Lower leg skin (tissue), 4 donors: ENCODE measurements around the gene SLC41A3. TPM values are rescaled to one million over a fixed set of nuclear protein-coding genes. Genes with fewer than 3 reads are reported as not detected.

ENCODE experiments used
- DNase-seq, 2 donors: peaks; one replicate each; pipeline ENCODE4 v3.0.0-alpha.2; 2019; ENCODE audit warnings: low spot score in 2 of 2
- H3K4me3 ChIP-seq: fragments of 200-600 bp; sonication (generic); 2 replicates; pipeline ENCODE4 v1.5.1; 2017; ENCODE audit warnings: mild to moderate bottlenecking, low read depth; ENCODE audit not compliant: poor library complexity, severe bottlenecking
- CTCF ChIP-seq, 3 donors: fragments of 450-650 bp; IDR thresholded peaks; one replicate each; pipeline ENCODE4 v1.5.1; 2016; ENCODE audit warnings: antibody characterized with exemption in 3 of 3, mild to moderate bottlenecking in 3 of 3, moderate library complexity in 2 of 3
- POLR2A ChIP-seq, 2 donors: fragments of 450-650 bp; IDR thresholded peaks; one replicate each; pipeline ENCODE4 v1.6.1; 2016 to 2017; ENCODE audit warnings: antibody characterized with exemption in 2 of 2, mild to moderate bottlenecking in 1 of 2, moderate library complexity in 1 of 2
- WGBS, 2 donors: methylation state at CpG; one replicate each; pipeline ENCODE4 v1.1.5; 2018; 5-methylcytosine and 5-hydroxymethylcytosine counted together
- intact Hi-C: fragments of 100-400 bp; cut with DNase I; formaldehyde crosslinking; loops from one replicate; pipeline ENCODE4 v1.15.0; 2023; ENCODE audit warnings: low total_unique reads
- total RNA-seq, 4 donors: library from RNA; depleted of rRNA; stranded (reverse); fragments of >200 nt; gene quantifications; one replicate each; pipeline ENCODE4 v1.1.0, GENCODE V29; 2016

Gene SLC41A3
- total RNA-seq, 4 donors from 2014 or later: 31.6 to 41.1 (median 37.3) TPM

- TF ChIP-seq POLR2A (IDR thresholded peaks at IDR 0.05): no peak
- TF ChIP-seq CTCF (IDR thresholded peaks at IDR 0.05): no peak
- peak in 1 of 2 donors; percentile 80 for DNase-seq
- WGBS, 2 donors: 85 to 90% methylated on average over 11 of the region's 11 CpGs
- no peak overlapping the region for H3K4me3 ChIP-seq
- intact Hi-C loops: loop anchor here (5.0 kb wide), 1 partner anchor 696 kb away; no protein-coding TSS in a partner anchor
These were observed 34.7 kb upstream of the SLC41A3 start for GRCh38 chr3:126118591-126118990.

GRCh38 chr3:126117786-126118185 is 33.9 kb upstream of the SLC41A3 start:
- DNase-seq: no peak
- no peak for TF ChIP-seq POLR2A (IDR thresholded peaks at IDR 0.05)
- no peak for TF ChIP-seq CTCF (IDR thresholded peaks at IDR 0.05)
- 62 to 75% methylated on average over 9 of the region's 9 CpGs for WGBS, 2 donors
- H3K4me3 ChIP-seq: no peak overlapping the region
- intact Hi-C loops: loop anchor here (5.0 kb wide), 1 partner anchor 695 kb away; no protein-coding TSS in a partner anchor

- TF ChIP-seq POLR2A (IDR thresholded peaks at IDR 0.05) (no peak), CTCF (IDR thresholded peaks at IDR 0.05) (no peak)
- H3K4me3 ChIP-seq: no peak overlapping the region
- WGBS, 2 donors: 93 to 95% methylated on average over 3 of the region's 3 CpGs
- intact Hi-C loops: loop anchor here (5.0 kb wide), 1 partner anchor 695 kb away; no protein-coding TSS in a partner anchor
- DNase-seq: peak in 1 of 2 donors; percentile 66
These were observed 33.3 kb upstream of the SLC41A3 start for GRCh38 chr3:126117212-126117611.

DNA sequence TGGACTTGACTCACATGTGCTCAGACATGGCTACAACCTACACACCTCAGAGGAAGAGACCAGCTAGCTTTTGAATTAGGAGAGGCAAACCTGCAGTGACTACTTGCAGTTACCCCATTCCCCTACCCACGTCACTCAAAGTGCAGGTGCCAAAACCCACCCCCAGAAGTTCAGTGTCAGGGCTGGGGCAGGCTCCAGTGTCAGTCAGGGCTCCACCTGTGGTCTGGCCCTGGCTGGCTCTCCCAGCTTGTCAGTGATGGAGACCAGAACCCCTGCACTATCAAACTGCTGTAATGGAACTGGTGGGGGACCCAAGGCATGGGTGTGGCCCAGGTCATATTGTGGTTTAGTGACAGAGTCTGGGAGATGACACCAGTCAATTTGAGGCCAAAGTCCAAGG is 32.6 kb upstream of the SLC41A3 start:
- no peak overlapping the region for H3K4me3 ChIP-seq
- TF ChIP-seq CTCF (IDR thresholded peaks at IDR 0.05) (no peak), POLR2A (IDR thresholded peaks at IDR 0.05) (no peak)
- DNase-seq: peak in 1 of 2 donors; percentile 77
- intact Hi-C loops: loop anchor here (5.0 kb wide), 1 partner anchor 694 kb away; no protein-coding TSS in a partner anchor
- 61 to 83% methylated on average over 1 of the region's 1 CpG for WGBS, 2 donors

DNA sequence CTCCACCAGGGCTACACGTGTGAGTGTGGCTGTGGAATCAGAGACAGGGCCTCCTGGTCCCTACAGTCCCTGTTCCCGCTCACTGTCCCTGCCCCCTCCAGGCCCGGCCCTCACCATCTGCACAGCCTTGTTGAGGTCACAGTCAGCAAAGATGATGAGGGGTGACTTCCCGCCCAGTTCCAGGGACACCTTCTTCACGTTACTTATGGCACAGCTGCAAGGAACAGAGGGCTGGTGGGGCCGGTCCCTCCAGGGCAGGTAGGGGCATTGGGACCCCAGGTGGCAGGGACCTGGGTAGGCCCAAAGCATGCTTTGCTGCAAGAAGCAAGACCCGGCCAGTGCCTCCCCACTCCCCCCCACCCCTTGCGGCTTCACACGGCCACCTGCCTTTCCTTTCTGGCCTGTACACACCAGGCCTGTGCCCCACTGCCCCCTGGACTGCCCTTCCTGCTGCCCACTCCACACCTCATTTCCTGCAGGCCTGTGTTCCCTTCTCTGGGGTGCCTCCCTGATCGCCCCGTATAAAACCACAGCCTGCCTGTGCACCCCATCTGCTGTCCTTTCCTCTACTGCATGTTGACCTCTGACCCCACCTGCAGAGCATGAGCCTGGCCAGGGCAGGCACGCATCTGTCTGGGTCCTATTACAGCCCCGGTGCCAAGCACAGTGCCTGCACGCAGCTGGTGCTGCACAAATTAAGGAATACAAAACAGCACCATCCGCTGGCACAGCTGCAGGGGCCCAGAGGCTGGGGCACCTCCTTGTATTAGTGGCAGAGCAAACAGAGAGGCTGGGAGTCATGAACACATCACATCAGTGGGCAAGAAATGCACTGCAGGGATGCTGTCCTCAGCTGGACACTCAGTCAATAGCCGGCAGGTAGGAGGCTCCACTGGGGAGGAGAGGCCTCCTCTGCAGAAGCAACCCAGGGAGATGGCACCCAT is 30.8 kb upstream of the SLC41A3 start:
- H3K4me3 ChIP-seq: no peak overlapping the region
- 90 to 92% methylated on average over 16 of the region's 16 CpGs for WGBS, 2 donors
- intact Hi-C loops: loop anchor here (5.0 kb wide), 1 partner anchor 692 kb away; no protein-coding TSS in a partner anchor
- TF ChIP-seq CTCF (IDR thresholded peaks at IDR 0.05) (no peak), POLR2A (IDR thresholded peaks at IDR 0.05) (no peak)
- DNase-seq: peak in 1 of 2 donors; percentile 81
